Neural cell (in vitro differentiated cells): ENCODE measurements around the gene NPIPA8. TPM values are rescaled to one million over a fixed set of nuclear protein-coding genes. Genes with fewer than 3 reads are reported as not detected.
"Not testable (repeated sequence)": the region's sequence is repeated elsewhere in the genome, so short reads cannot be mapped to it uniquely, and the experiment has no call there.

Source experiments
- H2AFZ ChIP-seq: fragments of 200-600, 300-800 bp; sonication (generic), shearing (Covaris generic); 2 replicates; pipeline ENCODE4 v1.6.0; 2014; ENCODE audit warnings: low read depth, mild to moderate bottlenecking, antibody characterized with exemption, low read length, moderate library complexity
- H3F3A ChIP-seq: fragments of 200-600 bp; shearing (Covaris generic); 2 replicates; pipeline ENCODE4 v1.6.1; 2016; ENCODE audit warnings: mild to moderate bottlenecking, moderate library complexity, mixed read lengths, antibody characterized with exemption, low read length; ENCODE audit not compliant: insufficient read depth, poor library complexity, severe bottlenecking
- H3K27ac ChIP-seq: fragments of 200-600, 300-800 bp; sonication (generic), shearing (Covaris generic); 2 replicates; pipeline ENCODE4 v1.5.1; 2014; ENCODE audit warnings: mild to moderate bottlenecking, low read length, moderate library complexity
- H3K27me3 ChIP-seq: fragments of 300-800, 200-600 bp; sonication (generic), shearing (Covaris generic); 2 replicates; pipeline ENCODE4 v1.6.0; 2014; ENCODE audit warnings: mild to moderate bottlenecking, low read depth, low read length, moderate library complexity; ENCODE audit not compliant: insufficient read depth
- H3K36me3 ChIP-seq: fragments of 300-800, 200-600 bp; sonication (generic), shearing (Covaris generic); 2 replicates; pipeline ENCODE4 v1.5.1; 2014; ENCODE audit warnings: mild to moderate bottlenecking, antibody characterized with exemption, low read length, moderate library complexity; ENCODE audit not compliant: insufficient read depth
- H3K4me2 ChIP-seq: fragments of 300-800, 200-600 bp; sonication (generic), shearing (Covaris generic); 2 replicates; pipeline ENCODE4 v1.6.0; 2014; ENCODE audit warnings: mild to moderate bottlenecking, low read length
- H3K4me3 ChIP-seq: fragments of 300-800, 200-600 bp; sonication (generic), shearing (Covaris generic); 2 replicates; pipeline ENCODE4 v1.5.1; 2014; ENCODE audit warnings: mild to moderate bottlenecking, low read length, moderate library complexity
- H3K79me2 ChIP-seq: fragments of 200-600 bp; shearing (Covaris generic); replicated peaks from 2 replicates; pipeline ENCODE4 v1.6.0; 2014; ENCODE audit warnings: mild to moderate bottlenecking, low read length, moderate library complexity; ENCODE audit not compliant: insufficient read depth
- H3K9ac ChIP-seq: fragments of 300-800, 200-600 bp; sonication (generic), shearing (Covaris generic); 2 replicates; pipeline ENCODE4 v1.6.1; 2016; ENCODE audit warnings: mild to moderate bottlenecking, low read length, mixed read lengths
- H3K9me2 ChIP-seq: fragments of 200-600 bp; shearing (Covaris generic); 2 replicates; pipeline ENCODE4 v1.6.1; 2016; ENCODE audit warnings: mild to moderate bottlenecking, low read length, mixed read lengths; ENCODE audit not compliant: insufficient read depth
- H3K9me3 ChIP-seq: fragments of 200-600, 300-800 bp; sonication (generic), shearing (Covaris generic); 2 replicates; pipeline ENCODE4 v1.6.1; 2016; ENCODE audit warnings: mild to moderate bottlenecking, mixed run types, low read length, moderate library complexity, mixed read lengths
- H4K20me1 ChIP-seq: fragments of 200-600 bp; shearing (Covaris generic); 2 replicates; pipeline ENCODE4 v1.6.1; 2016; ENCODE audit warnings: mild to moderate bottlenecking, mixed run types; ENCODE audit not compliant: insufficient read depth
- polyA minus RNA-seq: library from RNA; depleted of rRNA, polyadenylated mRNA; stranded (reverse); fragments of >200 nt; gene quantifications from 2 replicates; pipeline ENCODE4 v1.2.3, GENCODE V29; 2014
- polyA plus RNA-seq: library from polyadenylated mRNA; depleted of rRNA; stranded (reverse); fragments of >200 nt; gene quantifications from 2 replicates; pipeline ENCODE4 v1.2.3, GENCODE V29; 2014

The NPIPA8 gene
- polyA plus RNA-seq = 0.38 TPM in 1 of 2 replicates, not detected in the other
- 2.0 TPM in 1 of 2 replicates, not detected in the other for polyA minus RNA-seq

DNA sequence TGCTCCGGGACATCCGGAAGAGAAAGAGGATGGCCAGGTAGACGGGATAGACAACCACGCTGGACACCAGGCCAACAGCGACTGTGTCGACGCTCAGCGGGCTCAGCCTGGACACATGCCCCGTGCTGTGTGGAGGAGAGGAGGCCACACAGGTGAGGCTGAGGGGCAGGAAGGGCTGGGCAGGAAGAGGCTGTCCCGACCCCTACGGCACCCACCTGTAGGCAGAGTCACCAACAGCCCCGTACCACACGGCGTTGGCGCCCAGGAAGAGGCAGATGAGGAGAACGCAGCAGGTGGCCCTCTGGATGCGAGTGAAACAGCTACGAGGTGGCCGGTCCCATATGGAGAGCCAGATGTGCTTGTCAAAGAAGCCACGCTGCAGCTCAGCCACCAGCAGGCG, at the start of gene NPIPA8:
Gene NPIPA8 (minus strand): TSS at position 101 of the 400 bp plus-strand sequence. CDS start 4,074 bp downstream, outside the sequence.
- not testable (repeated sequence) for H3K9me2 ChIP-seq, H3K9me3 ChIP-seq, H2AFZ ChIP-seq, H3K4me3 ChIP-seq, H3K4me2 ChIP-seq, H3K9ac ChIP-seq, H3F3A ChIP-seq, H3K27ac ChIP-seq, H3K27me3 ChIP-seq, H3K79me2 ChIP-seq, H3K36me3 ChIP-seq, H4K20me1 ChIP-seq

- not testable (repeated sequence) for H3K27ac ChIP-seq, H3K36me3 ChIP-seq, H3K9ac ChIP-seq, H3K4me3 ChIP-seq, H3K27me3 ChIP-seq, H3K9me2 ChIP-seq, H4K20me1 ChIP-seq, H2AFZ ChIP-seq, H3K4me2 ChIP-seq, H3F3A ChIP-seq, H3K9me3 ChIP-seq, H3K79me2 ChIP-seq
Observed at GRCh38 chr16:18385285-18385684, 48.7 kb upstream of the NPIPA8 start.

DNA sequence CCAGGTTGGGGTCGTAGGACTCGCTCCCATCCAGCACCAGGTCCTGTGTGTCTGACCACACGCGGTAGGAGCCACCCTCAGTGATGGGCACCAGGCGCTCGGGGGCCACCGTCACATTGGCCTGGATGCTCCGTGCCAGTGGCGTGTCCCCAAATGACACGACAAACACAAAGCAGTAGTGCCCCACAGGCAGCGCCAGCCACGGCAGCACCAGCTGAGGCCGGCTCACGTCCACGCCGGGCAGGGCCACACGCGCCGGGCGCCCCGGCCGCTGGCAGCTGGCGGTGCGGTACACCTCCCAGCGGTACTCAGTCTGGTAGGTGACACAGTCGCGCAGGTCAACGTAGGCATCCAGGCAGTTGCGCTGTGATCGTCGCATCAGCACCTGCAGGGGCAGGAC, 48.3 kb upstream of the NPIPA8 start:
- H3K4me3 ChIP-seq, H4K20me1 ChIP-seq, H2AFZ ChIP-seq, H3K36me3 ChIP-seq, H3K9ac ChIP-seq, H3F3A ChIP-seq, H3K27ac ChIP-seq, H3K9me3 ChIP-seq, H3K9me2 ChIP-seq, H3K4me2 ChIP-seq, H3K27me3 ChIP-seq, H3K79me2 ChIP-seq: not testable (repeated sequence)

DNA sequence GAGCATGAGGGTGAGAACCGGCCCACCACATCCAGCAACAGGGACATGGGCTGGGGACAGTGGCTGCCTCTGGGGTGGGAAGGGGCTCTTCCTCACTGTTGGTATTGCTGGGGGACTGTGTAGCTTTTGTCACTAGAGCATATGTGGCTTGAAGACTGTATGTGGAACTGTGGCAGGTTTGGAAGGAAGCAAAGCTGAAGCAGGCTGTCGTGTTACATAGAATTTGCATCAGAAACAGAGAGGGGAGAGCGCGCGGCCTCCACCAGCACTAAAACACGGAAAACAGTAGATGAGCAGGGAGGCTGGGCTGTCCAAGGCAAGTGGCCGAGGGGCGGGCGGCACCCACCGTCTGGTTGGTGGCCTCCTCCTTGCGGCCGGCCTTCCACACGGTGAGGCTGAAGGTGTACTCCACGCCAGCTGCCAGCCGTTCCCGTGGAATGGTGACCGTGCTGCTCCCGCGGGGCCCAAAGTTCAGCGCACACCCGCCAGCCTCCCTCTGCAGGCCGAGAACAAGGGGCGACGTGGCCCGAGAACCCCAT, 47.6 kb upstream of the NPIPA8 start:
- H4K20me1 ChIP-seq, H3K9me3 ChIP-seq, H3K9me2 ChIP-seq: not testable (repeated sequence)

DNA sequence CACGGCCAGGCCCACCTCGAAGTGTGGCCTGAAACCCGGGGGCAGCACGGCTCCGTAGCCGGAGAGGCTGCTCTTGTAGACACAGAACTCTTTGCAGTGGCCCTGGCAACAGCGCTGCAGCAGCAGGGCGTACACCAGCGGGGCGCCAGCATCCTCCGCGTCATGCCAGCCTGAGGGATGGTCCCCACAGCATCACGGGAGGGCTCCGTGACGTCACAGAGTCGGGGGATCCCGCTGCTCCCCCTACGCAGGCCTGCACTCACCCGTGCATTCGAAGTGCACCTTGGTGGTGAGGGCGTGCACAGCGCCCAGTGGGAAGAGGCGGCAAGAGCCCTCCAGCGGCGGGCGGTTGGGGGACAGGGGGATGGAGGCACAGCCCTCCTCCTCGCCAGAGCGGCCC, 46.2 kb upstream of the NPIPA8 start:
- H3K27me3 ChIP-seq, H3K36me3 ChIP-seq, H3K9me2 ChIP-seq, H4K20me1 ChIP-seq, H3F3A ChIP-seq, H3K27ac ChIP-seq, H3K9ac ChIP-seq, H3K4me2 ChIP-seq, H3K9me3 ChIP-seq, H3K4me3 ChIP-seq, H2AFZ ChIP-seq, H3K79me2 ChIP-seq: not testable (repeated sequence)

More for the DNA sequence above, 47.6 kb upstream of the NPIPA8 start:
- H3K79me2 ChIP-seq, H3K27ac ChIP-seq, H3F3A ChIP-seq, H3K4me3 ChIP-seq, H3K27me3 ChIP-seq, H3K9ac ChIP-seq, H3K4me2 ChIP-seq, H2AFZ ChIP-seq, H3K36me3 ChIP-seq: not testable (repeated sequence)

DNA sequence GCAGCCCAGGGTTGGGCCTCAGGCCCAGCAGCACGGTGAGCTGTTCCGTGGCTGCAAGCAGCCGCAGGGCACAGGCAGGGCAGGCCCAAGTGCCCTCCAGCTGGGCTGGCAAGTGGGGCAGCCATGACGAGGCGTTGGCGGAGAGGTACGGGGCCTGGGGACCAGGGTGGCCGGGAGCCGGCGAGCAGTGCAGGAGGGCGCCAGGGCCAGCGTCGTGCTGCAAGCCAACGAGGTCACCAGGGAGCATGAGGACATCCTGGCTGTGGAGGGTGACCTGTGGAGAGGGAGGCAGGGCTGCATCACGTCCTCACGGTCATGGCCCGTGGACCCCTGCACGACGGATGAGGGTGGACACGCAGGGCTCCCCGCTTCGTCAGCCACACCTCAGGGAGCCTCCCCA, 11.2 kb upstream of the NPIPA8 start:
- not testable (repeated sequence) for H3K79me2 ChIP-seq, H3K9me2 ChIP-seq, H3K36me3 ChIP-seq, H3K27ac ChIP-seq, H3K27me3 ChIP-seq, H2AFZ ChIP-seq, H3K4me3 ChIP-seq, H3K9ac ChIP-seq, H3K9me3 ChIP-seq, H4K20me1 ChIP-seq, H3K4me2 ChIP-seq, H3F3A ChIP-seq

DNA sequence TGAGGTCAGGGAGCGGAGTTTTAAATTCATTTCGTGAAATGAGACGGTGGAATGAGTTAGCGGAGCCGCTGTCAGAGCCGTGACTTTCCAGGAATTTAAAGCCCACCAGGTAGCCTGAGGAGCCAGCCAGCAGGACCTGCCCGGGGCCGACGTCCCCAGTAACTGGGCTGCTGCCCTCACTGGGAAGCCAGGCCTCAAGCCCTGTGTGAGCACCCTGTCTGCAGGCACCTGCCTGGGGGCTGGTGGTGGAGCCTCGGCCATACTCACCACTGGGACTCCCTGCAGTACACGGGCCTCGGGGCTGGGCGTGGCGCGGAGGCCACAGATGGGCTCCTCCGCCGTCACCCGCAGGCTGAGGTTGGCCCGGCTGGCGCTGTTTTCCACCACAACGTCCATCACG, 10.5 kb upstream of the NPIPA8 start:
- H3F3A ChIP-seq, H3K9me3 ChIP-seq: not testable (repeated sequence)

GRCh38 chr16:18344634-18345033, 8.1 kb upstream of the NPIPA8 start:
- not testable (repeated sequence) for H3K36me3 ChIP-seq, H3K4me3 ChIP-seq, H3K9ac ChIP-seq, H3F3A ChIP-seq, H2AFZ ChIP-seq, H3K27ac ChIP-seq, H3K9me2 ChIP-seq, H4K20me1 ChIP-seq, H3K79me2 ChIP-seq, H3K9me3 ChIP-seq, H3K4me2 ChIP-seq, H3K27me3 ChIP-seq

More for the DNA sequence above, 10.5 kb upstream of the NPIPA8 start:
- not testable (repeated sequence) for H2AFZ ChIP-seq, H3K27ac ChIP-seq, H3K9me2 ChIP-seq, H4K20me1 ChIP-seq, H3K36me3 ChIP-seq, H3K27me3 ChIP-seq, H3K4me3 ChIP-seq, H3K4me2 ChIP-seq, H3K9ac ChIP-seq, H3K79me2 ChIP-seq
